HG03108 (cell line): ENCODE measurements around the gene PDZD7.
A peak's percentile ranks its signal among the peaks of the same experiment; 100 is the strongest.

Experiments
- ATAC-seq: cut with Tn5 transposase; IDR thresholded peaks from one replicate; pipeline ENCODE4 v1.9.1; 2021; ENCODE audit warnings: moderate library complexity; ENCODE audit not compliant: unreplicated experiment

PDZD7 gene

GRCh38 chr10:101031128-101031795 lies at the start of gene PDZD7, which contains the start of gene SFXN3:
Gene PDZD7 (minus strand): TSS chr10:101031129. CDS start chr10:101030219, 910 bp downstream.
Gene SFXN3 (plus strand): TSS chr10:101031234. CDS start chr10:101034695, 3,461 bp downstream.
- ATAC-seq: peak; percentile 88

DNA sequence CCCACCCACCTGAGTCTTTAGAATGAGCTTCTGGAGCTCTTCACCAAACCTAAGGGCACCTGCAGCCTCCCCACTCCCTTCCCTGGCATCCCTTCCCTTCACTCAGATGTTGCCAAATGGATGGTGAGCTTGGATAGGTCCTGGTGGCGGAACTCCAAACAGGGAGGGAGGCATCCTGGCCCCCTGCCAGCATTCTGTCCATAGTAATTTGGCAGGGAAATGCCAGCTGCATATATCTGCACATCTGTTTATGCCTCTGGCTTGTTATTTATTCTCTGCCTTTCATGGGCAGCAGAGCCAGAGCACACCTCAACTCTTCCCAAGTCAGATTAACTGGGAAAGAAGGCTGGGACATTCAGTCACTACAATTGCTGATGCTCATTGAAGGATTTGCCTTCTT lies 48.9 kb upstream of the PDZD7 start:
- no peak for ATAC-seq

DNA sequence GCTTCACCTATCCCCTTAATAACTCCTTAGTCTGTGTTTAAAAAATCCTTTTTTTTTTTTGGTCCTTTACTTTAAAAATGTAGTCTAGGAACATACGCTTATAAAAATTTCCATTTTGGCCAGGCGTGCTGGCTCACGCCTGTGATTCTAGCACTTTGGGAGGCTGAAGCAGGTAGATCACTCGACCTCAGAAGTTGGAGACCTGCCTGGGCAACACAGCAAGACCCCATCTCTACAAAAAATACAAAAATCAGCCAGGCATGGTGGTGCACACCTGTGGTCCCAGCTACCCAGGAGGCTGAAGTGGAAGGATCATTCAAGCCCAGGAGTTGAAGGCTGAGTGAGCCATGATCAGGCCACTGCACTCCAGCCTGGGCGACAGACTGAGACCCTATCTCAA lies 45.7 kb upstream of the PDZD7 start:
- no peak for ATAC-seq

DNA sequence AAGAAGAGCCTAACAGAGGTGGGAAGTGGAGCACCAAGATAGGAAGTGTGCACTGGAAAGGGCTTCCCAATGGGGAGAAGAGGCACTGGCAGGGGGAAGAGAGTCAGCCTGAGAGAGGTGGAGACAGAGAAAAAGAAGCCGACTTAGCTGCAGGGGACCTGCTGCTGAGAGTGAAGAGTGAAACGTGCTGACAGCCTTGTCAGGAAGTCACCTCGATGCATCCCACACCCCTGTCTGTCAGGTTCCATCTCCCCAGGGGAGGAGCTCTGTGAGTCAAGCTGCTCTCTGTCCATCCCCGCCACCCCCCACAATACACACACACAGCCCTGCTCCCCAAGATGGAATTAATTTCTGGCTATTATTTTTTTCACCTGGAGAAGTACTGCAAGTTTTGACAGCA lies 44.8 kb upstream of the PDZD7 start:
- no peak for ATAC-seq

DNA sequence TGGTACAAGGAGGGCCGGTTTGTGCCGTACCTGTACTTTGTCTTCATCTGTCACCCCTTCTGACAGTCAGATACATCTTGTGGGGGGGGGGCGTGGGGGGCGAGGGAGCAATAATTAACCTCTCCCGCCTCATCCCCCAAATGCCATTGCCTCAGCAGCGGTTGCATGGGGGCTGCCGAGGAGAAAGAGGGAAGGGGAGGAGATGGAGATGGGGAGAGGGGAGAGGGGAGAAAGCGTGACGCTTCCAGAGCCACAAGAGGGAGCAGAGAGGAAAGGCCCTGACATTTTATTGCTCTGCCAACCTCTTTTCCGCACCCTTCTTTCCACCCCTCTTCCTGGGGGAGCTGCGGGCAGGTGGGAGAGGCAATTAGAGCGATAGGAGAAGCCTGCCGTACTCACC lies 42.7 kb upstream of the PDZD7 start:
- ATAC-seq: no peak

DNA sequence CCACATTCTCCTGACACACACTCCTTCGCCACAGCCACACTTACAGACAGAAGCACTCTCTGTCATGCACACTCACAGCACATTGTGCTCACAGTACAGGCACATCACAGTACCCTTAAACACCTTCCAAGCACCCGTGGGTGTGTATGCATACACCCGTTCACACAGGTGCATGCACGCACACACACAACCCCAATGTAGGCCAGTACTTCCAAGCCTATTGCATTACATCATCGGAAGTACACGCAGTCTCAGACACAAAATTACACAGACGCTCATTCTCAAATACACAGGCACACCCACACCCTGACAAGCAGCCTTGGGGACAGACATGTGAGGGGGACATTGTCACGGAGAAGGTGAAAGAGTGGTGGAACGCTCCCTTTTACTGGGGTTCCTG lies 42.0 kb upstream of the PDZD7 start:
- ATAC-seq: no peak

DNA sequence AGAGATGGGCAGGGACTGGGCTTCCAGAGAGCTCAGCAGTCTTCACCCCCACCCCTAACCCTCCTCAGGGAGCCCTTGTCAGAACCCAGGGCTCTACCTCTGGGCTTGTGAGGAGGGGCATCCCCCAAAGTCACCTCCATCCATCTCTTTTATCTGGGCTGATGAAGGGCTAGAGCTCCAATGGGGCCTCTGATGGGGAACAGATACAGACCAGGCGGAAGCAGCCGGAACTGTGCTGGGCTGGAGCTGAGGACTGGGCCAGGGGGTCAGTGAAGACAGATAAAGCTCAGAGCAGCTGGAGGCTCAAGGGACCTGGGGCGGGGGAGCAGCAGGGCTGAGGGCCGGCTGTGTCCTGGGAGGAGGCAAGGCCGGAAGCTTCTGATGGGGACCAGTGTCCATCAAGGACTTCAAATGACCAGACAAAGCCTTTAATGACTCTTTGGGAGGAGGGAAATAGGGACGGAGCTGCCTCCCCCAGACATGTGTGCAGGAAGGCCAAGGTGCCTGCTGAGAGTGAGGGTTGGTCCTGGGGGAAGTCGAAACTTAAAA lies 41.0 kb upstream of the PDZD7 start:
- ATAC-seq: no peak

DNA sequence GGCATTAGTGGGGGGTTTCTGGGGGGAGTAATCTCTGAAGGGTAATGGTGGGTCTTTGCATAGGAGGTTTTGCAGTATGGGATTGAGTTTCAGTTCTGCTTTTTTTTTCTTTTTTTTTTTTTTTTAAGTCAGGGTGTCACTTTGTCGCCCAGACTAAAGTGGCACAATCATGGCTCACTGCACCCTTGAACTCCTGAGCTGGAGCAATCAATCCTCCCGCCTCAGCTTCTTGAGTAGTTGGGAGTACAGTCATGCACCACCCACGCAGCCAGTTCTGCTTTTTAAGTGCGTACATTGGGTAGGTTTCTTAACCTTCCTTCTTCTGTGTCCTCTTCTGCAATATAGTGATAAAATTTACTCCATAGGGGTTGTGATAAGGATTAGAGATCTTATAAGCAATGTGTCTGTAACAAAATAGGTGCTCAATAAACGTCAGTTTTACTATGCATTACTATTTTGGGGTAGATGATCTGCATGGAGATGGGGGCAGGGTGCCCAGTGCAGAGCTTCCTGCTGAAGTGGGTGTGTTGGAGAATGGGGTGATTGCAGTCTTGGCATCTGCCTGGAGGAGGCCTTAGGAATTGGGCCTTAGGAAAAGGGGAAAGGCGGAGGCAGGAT lies 40.4 kb upstream of the PDZD7 start:
- no peak for ATAC-seq

GRCh38 chr10:101070098-101070497 lies 39.2 kb upstream of the PDZD7 start:
- no peak for ATAC-seq

- no peak for ATAC-seq
These were observed 38.5 kb upstream of the PDZD7 start for GRCh38 chr10:101069441-101069840.

DNA sequence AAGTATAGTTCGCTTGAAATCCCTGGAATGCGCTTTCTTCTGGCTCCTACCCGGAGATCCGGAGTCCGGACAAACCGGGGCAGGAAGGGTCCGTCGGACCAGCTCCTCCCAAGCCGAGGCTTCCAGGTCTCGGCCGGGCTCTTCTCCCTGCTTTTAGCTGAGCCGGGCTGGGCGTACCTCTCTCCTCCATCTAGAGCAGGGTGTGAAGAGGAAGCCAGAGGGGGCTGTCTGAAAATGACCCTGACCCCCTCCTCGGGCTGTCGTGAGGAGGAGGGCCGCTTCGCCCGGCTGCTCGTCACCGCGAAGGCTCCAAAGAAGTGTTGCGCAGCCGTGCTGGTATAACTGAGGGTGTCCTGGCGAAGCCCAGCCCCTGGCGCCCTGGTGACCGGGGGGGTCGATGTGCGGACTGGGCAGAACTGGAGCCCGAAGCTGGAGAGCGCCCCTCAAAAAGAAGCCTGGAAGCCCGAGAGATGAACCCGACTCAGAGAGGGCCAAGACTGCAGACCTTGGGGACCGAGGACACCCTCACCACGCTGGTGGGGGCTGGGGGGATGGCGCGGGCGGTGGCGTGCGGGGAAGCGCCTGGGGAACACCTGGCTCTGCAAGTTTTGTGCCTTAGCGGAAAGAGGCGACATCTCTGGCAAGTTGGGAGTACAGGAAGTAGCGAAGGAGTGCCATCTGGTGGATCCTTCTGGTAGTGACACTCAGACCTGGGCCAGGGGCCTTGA lies 36.6 kb upstream of the PDZD7 start:
- peak; percentile 53 for ATAC-seq

DNA sequence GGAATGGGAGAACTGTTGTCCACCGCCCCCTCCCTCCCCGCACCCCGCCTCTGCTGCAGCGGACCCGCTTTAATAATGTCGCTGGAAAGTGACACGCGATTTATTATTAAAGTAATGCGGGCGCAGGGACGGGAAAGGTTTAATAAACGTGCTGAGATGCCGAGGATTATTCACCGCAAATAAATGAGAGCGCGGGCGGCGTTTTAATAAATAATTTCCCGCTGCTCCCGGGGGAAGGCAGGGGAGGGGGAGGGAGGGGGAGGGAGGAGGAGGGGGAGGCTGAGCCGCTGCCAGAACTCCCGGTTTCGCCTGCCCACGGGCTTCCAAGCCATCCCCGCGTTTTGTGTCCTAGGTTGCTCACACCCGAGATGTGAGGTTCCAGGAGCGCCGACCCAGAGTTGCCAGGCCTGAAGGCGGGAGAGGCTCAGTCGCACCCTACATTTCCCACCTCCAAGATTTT lies 36.0 kb upstream of the PDZD7 start:
- no peak for ATAC-seq

- no peak for ATAC-seq
These were observed 35.4 kb upstream of the PDZD7 start for GRCh38 chr10:101066146-101066895.

DNA sequence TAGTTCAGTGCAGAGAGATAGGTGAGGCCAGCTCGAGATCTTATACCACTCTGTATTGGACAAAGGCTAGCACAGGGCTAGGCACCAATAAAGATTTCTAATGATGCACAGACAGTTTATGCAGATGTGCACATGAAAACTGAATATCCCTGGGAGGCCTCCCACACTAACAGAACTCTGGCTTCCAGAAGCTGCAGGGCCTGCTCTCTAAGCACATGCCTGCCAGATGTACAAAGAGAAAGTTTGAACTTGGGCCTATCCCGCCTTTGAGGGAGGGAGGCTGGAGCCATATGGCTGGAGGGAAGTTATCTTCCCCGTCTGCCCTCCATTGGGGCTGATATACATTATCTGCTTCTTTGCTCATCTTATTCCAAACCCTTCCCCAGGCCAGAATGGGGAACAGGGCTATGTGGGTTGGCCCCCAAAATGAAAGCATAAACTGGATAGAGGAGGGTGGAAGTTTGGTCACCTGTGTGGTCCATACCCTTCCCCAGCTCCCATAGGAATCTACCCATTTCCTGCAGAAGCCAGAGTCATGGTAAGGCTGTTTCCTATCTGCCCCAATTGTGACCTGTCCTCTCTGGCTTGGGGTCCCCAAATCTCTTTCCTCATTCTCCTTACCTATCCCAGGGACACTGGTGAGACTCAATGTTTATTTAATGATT lies 34.7 kb upstream of the PDZD7 start:
- no peak for ATAC-seq

- no peak for ATAC-seq
These were observed 33.6 kb upstream of the PDZD7 start for GRCh38 chr10:101064415-101065030.

DNA sequence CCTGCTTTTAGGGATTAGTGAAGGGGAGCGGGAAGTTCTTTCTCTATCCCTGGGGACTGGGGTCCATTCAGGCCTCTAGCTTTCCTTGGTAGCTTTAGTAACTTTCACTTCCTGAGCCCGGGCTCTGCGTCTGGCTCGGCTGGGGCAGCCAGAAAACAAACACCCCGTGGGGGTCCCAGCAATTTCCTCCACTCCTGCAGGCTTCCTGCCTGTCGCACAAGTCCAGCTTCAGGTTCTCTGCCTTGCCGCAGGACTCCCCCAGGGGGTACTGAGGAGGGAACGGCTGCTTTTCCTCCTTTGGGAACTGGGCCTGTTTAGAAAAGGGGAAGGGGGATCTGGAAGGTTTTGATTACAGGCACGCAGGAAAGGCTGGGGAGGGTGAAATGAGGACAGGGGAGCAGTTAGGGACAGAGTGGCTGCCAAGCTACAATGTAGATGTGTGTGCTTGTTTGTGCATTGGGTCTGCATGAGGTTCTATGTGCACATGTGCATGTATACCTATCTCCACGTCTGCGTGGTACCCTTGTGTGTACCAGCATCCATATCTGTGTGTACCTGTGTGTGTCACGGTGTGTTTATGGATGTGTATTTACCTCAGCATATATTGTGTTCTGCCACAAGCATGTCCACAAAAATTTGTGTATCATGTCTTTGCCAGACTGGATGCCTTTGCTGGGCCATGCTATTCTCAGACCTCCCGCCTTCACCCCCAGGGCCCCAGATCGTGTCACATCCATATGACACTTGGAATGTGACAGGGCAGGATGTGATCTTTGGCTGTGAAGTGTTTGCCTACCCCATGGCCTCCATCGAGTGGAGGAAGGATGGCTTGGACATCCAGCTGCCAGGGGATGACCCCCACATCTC lies 32.9 kb upstream of the PDZD7 start:
- no peak for ATAC-seq

DNA sequence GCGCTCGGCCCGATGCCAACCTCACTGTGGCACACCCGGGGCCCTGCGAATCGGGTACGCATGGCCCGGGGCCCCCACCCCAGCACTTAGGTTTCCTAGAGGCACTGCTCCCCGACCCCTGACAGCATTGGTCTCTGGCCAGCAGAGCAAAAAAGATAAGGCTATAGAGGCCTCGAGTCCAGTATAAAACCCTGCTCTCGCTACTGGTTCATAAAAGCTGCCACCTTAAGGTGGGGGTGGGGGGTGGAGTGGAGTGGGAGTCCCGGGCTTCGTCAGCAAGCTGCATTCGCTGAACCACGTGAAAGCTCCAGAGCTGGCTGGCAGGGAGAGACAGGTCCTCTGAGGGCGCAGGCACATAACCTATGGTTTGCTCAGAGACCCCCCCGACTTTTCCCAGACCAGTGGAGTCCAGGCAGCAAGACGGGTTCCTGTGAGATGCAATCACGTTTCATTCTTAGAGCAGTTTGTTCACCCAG lies 32.2 kb upstream of the PDZD7 start:
- ATAC-seq: no peak

DNA sequence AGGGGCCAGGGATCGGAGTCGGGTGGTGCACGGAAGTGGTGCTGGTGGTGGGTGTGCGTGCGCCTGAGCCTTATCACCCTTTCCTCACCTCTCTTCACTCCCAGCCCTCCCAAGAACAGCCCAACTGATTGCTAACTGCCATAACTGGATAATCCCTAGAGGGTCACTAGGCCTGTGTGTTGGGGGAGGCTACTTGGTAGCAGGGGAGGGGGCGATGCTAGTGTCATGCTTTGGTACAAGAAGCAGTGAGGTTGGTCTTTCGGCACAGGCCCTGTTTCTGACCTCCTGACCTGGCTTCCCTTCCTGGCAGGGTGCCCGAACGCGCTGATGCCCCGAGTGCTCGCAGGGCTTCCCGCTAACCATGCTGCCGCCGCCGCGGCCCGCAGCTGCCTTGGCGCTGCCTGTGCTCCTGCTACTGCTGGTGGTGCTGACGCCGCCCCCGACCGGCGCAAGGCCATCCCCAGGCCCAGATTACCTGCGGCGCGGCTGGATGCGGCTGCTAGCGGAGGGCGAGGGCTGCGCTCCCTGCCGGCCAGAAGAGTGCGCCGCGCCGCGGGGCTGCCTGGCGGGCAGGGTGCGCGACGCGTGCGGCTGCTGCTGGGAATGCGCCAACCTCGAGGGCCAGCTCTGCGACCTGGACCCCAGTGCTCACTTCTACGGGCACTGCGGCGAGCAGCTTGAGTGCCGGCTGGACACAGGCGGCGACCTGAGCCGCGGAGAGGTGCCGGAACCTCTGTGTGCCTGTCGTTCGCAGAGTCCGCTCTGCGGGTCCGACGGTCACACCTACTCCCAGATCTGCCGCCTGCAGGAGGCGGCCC lies 31.5 kb upstream of the PDZD7 start:
- ATAC-seq: no peak
